Measurements from ENCODE around the gene MYOT. TPM values are rescaled to one million over a fixed set of nuclear protein-coding genes. Genes with fewer than 3 reads are reported as not detected.

Gene MYOT
- total RNA-seq, 2 experiments from 2014 or later: not detected

DNA sequence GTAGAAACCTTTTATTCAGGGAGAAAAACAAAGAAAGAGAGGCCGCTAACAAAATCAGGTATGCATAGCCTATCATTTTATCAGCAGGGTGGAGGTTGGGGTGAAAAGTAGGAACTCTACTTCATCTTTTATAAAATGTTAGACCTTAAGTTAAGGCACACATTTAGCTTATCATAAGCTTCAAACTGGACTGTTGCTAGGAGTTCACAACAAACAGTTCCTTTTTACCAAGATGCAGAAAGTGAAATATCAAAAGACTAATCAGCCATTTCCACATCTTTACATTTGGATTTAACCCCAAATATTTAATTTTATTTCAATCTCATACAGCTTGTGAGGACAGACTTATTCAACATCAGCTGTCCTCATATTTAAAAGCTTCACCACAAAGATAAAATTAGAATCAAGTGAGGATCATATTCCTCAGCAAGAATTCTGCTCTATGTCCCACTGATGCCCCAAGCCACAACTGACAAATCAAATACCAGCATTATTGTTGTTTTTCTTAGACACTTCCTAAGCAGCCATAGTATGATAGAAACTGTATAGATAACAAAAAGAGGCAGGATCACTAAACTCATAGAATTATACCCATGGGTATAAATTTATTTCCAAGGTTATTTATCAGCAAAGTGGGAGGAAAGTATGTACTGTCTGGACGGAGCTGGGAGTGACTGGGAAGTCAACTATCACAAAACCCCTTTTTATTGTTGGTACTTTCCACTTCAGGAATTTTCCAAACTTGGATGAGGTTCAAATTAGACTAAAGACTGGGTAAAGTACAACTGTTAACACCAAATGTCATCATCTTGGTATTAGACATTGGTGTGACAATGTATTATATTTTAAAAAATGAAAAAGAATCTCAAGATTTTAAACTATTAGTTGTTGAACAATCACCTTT, 29.9 kb upstream of the MYOT start:
- Mint-ChIP-seq H3K4me3 (no peak overlapping the region), H3K27ac (no peak overlapping the region), H3K9me3 (no peaks in the 10 kb centered on the region), H3K4me1 (ENCODE audit: low read depth) (no peaks in the 10 kb centered on the region), H3K36me3 (ENCODE audit: low read depth) (no peaks in the 10 kb centered on the region), H3K27me3 (no peaks in the 10 kb centered on the region)
- intact Hi-C loops (cut with micrococcal nuclease): no loop called here
- CTCF ChIA-PET: interaction anchor here (1.2 to 2.6 kb wide), 2 partner anchors 12 to 59 kb away, joined by 3 to 10 read pairs; no protein-coding TSS in a partner anchor
- DNase-seq: no peak
- POLR2A ChIA-PET: no interaction called here
- TF ChIP-seq, protein P1, sequence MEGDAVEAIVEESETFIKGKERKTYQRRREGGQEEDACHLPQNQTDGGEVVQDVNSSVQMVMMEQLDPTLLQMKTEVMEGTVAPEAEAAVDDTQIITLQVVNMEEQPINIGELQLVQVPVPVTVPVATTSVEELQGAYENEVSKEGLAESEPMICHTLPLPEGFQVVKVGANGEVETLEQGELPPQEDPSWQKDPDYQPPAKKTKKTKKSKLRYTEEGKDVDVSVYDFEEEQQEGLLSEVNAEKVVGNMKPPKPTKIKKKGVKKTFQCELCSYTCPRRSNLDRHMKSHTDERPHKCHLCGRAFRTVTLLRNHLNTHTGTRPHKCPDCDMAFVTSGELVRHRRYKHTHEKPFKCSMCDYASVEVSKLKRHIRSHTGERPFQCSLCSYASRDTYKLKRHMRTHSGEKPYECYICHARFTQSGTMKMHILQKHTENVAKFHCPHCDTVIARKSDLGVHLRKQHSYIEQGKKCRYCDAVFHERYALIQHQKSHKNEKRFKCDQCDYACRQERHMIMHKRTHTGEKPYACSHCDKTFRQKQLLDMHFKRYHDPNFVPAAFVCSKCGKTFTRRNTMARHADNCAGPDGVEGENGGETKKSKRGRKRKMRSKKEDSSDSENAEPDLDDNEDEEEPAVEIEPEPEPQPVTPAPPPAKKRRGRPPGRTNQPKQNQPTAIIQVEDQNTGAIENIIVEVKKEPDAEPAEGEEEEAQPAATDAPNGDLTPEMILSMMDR (IDR thresholded peaks at IDR 0.05): no peak
- no peak for ATAC-seq

DNA sequence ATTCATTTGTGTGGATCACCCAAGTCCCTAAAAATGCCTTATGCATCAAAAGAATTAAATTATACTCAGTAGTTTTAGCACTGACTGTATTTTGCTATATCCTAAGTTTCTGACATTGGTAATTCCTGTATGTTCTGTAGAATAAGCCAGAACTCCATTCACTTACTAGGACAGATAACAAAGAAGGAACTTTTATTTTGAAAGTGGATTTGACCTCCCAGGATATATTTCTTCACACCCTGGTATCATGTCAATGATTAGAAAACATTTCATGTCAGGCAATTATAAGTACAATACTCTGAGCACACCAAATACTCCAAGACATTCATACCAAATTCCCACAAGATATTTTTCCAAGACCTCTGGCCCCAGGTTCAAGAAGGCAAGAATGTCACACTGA, 28.7 kb upstream of the MYOT start:
- H3K9me3 Mint-ChIP-seq: no peaks in the 10 kb centered on the region
- no peaks in the 10 kb centered on the region for H3K27me3 Mint-ChIP-seq
- TF ChIP-seq, protein P1 (IDR thresholded peaks at IDR 0.05): no peak
- H3K4me3 Mint-ChIP-seq: no peak overlapping the region
- CTCF ChIA-PET: interaction anchor here (1.2 to 2.6 kb wide), 2 partner anchors 14 to 60 kb away, joined by 3 to 10 read pairs; no protein-coding TSS in a partner anchor
- no peaks in the 10 kb centered on the region for H3K4me1 Mint-ChIP-seq (ENCODE audit: low read depth)
- DNase-seq (no peak), ATAC-seq (no peak)
- intact Hi-C loops (cut with micrococcal nuclease): no loop called here
- H3K36me3 Mint-ChIP-seq (ENCODE audit: low read depth): no peaks in the 10 kb centered on the region
- no peak overlapping the region for H3K27ac Mint-ChIP-seq
- POLR2A ChIA-PET: no interaction called here

DNA sequence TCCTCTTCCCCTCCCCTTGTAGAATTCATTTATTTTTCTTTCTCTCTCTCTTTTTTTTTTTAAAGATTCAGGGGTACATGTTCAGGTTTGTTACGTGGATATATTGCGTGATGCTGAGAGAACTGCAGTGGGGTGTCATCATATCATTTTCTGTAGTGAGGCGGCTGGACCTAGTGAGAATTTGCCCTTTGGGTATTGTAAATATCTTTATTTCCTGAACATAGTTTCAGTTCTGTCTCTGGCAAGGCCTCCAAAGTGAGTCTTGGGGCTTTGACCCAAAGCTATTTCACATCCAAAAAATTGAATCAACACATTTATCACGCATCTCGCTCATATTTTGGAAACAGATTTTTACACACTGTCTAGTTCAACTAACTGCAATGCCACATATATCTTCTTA, 25.4 kb upstream of the MYOT start:
- CTCF ChIA-PET: interaction anchor here (1.5 kb wide), 1 partner anchor 64 kb away, joined by 5 read pairs; no protein-coding TSS in a partner anchor

DNA sequence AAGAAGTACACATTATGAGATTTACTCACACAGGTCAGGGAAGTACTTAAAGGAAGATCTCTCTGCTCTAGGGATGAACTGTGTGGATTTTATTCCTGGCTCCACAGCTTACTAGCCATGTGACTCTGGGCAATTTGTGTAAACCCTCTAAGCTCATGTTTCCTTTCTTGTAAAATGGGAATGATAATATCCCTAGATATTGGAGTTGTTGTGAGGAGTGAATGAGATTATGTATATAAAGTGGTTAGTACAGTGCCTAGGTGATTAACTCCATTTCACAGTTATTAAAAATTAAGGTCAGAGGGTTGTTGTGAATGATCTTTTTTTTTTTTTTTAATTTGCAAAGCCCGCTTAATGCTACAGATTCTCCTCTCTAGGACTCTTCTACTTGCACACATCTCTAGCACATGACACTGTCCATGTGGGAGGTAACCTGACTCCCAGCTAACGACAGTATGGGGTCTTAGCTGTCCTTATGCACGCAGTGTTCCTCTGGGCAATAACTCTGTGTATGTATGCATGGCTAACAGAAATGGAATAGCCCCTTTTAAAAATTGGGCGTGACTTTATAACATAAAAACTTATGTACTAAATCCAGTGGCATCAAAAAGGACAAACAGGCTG, 23.9 kb upstream of the MYOT start:
- ATAC-seq: no peak
- DNase-seq: no peak
- ChIA-PET POLR2A (no interaction called here), CTCF (interaction anchor here (1.0 kb wide), 1 partner anchor 10 kb away, joined by 3 read pairs; no protein-coding TSS in a partner anchor)
- Mint-ChIP-seq H3K27ac (no peak overlapping the region), H3K4me3 (no peak overlapping the region), H3K9me3 (no peaks in the 10 kb centered on the region), H3K27me3 (no peaks in the 10 kb centered on the region), H3K4me1 (ENCODE audit: low read depth) (no peaks in the 10 kb centered on the region), H3K36me3 (ENCODE audit: low read depth) (peaks cover 7% of the 10 kb centered on the region)
- TF ChIP-seq, protein P1 (IDR thresholded peaks at IDR 0.05): no peak
- intact Hi-C loops (cut with micrococcal nuclease): no loop called here

More for the DNA sequence above, 25.4 kb upstream of the MYOT start:
- TF ChIP-seq, protein P1 (IDR thresholded peaks at IDR 0.05): no peak
- no peak for DNase-seq
- no peak for ATAC-seq
- Mint-ChIP-seq H3K4me3 (no peak overlapping the region), H3K4me1 (ENCODE audit: low read depth) (no peaks in the 10 kb centered on the region), H3K36me3 (ENCODE audit: low read depth) (peaks cover 5% of the 10 kb centered on the region), H3K27me3 (no peaks in the 10 kb centered on the region), H3K9me3 (no peaks in the 10 kb centered on the region), H3K27ac (no peak overlapping the region)
- intact Hi-C loops (cut with micrococcal nuclease): no loop called here
- POLR2A ChIA-PET: no interaction called here

DNA sequence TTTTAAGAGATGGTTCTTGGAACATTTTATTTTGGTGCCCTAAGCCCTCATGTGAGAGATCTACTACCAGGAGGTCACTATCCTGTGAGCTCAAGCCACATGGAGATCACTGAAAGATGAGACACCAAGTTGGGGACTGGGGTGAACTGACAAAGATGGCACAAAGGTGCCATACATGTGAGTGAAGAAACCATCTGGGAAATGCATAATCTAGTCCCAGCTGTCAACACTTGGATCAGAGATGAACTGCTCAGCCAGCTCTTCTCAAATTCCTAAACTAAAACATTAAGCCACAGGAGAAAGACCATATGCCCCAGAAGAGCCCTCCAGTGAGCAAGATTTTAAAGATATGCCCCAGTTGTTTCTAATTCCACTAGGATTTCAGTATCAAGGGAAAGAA, 22.2 kb upstream of the MYOT start:
- ChIA-PET POLR2A (interaction anchor here (1.2 kb wide), 1 partner anchor 21 kb away, joined by 4 read pairs; no protein-coding TSS in a partner anchor), CTCF (interaction anchor here (0.9 to 1.4 kb wide), 2 partner anchors 30 to 48 kb away, joined by 3 read pairs; no protein-coding TSS in a partner anchor)
- no peak overlapping the region for H3K4me3 Mint-ChIP-seq
- no peaks in the 10 kb centered on the region for H3K4me1 Mint-ChIP-seq (ENCODE audit: low read depth)
- TF ChIP-seq, protein P1 (IDR thresholded peaks at IDR 0.05): no peak
- H3K27ac Mint-ChIP-seq: no peak overlapping the region
- ATAC-seq: no peak
- intact Hi-C loops (cut with micrococcal nuclease): no loop called here
- H3K27me3 Mint-ChIP-seq: no peaks in the 10 kb centered on the region
- no peaks in the 10 kb centered on the region for H3K9me3 Mint-ChIP-seq
- peaks cover 7% of the 10 kb centered on the region for H3K36me3 Mint-ChIP-seq (ENCODE audit: low read depth)
- no peak for DNase-seq
